Stimulated activated naive CD4-positive, alpha-beta T cell (primary cell): Measurements from ENCODE around the gene CDKN2B-AS1.

Experiments
- DNase-seq, 6 experiments: peaks; one replicate each; lab custom pipeline; 2025; lab: John Stamatoyannopoulos, UW

CDKN2B-AS1 gene

GRCh38 chr9:21982861-21983560 is 11.6 kb upstream of the CDKN2B-AS1 start:
- no peak for DNase-seq

- DNase-seq, result no peak
Observed at GRCh38 chr9:21983561-21983935, 11.0 kb upstream of the CDKN2B-AS1 start.

- no peak for DNase-seq
Observed at GRCh38 chr9:21984101-21984500, 10.5 kb upstream of the CDKN2B-AS1 start.

GRCh38 chr9:21985964-21986667 is 8.5 kb upstream of the CDKN2B-AS1 start:
- no peak for DNase-seq

- no peak for DNase-seq
Observed at GRCh38 chr9:21988056-21988990, 6.3 kb upstream of the CDKN2B-AS1 start.

- DNase-seq, result no peak
Observed at GRCh38 chr9:21989440-21990189, 5.0 kb upstream of the CDKN2B-AS1 start.

- DNase-seq, result no peak
Observed at GRCh38 chr9:21991072-21991959, 3.3 kb upstream of the CDKN2B-AS1 start.

GRCh38 chr9:21993007-21993406 is 1.6 kb upstream of the CDKN2B-AS1 start:
- DNase-seq, result no peak

- DNase-seq, result peak in 2 of 6 experiments; percentile 22 to 31
Observed at GRCh38 chr9:21993893-21994555, 567 bp upstream of the CDKN2B-AS1 start, which contains the start of gene CDKN2A. CDKN2A (minus strand) TSS chr9:21994392.

GRCh38 chr9:21995006-21995665 is 545 bp downstream of the CDKN2B-AS1 start:
- DNase-seq, result peak; percentile 36 to 69 (median 52)

GRCh38 chr9:21995666-21996398 is 1.2 kb downstream of the CDKN2B-AS1 start:
- peak in 2 of 6 experiments; percentile 21 to 31 for DNase-seq

GRCh38 chr9:21996438-21996837 is 1.8 kb downstream of the CDKN2B-AS1 start:
- DNase-seq, result no peak

GRCh38 chr9:21996858-21997257 is 2.3 kb downstream of the CDKN2B-AS1 start:
- no peak for DNase-seq

GRCh38 chr9:21997480-21997879 is 2.9 kb downstream of the CDKN2B-AS1 start:
- no peak for DNase-seq

- no peak for DNase-seq
Observed at GRCh38 chr9:21998026-21998425, 3.4 kb downstream of the CDKN2B-AS1 start.

GRCh38 chr9:22002038-22002437 is 7.4 kb downstream of the CDKN2B-AS1 start:
- DNase-seq, result no peak

- peak in 1 of 6 experiments; percentile 20 for DNase-seq
Observed at GRCh38 chr9:22005021-22005701, 10.6 kb downstream of the CDKN2B-AS1 start.
